Osteoblast (primary cell): ENCODE results near the gene RBKS. TPM values are rescaled to one million over a fixed set of nuclear protein-coding genes. Genes with fewer than 3 reads are reported as not detected.

Source experiments
- DNase-seq: peaks from one replicate; pipeline ENCODE4 v3.0.0; 2011; ENCODE audit warnings: low spot score, mixed read lengths; ENCODE audit not compliant: insufficient read length; ENCODE audit errors: missing footprints
- H2AFZ ChIP-seq: 2 replicates; pipeline ENCODE4 v1.6.0; 2011; ENCODE audit warnings: mild to moderate bottlenecking, low read length
- H3K27ac ChIP-seq: 2 replicates; pipeline ENCODE4 v1.5.1; 2011; ENCODE audit warnings: mild to moderate bottlenecking, low read depth, low read length, moderate library complexity
- H3K27me3 ChIP-seq: 2 replicates; pipeline ENCODE4 v1.6.0; 2012; ENCODE audit warnings: mild to moderate bottlenecking, control low read depth, inconsistent platforms, low read length, moderate library complexity; ENCODE audit not compliant: insufficient read depth
- H3K36me3 ChIP-seq: 2 replicates; pipeline ENCODE4 v1.5.1; 2011; ENCODE audit warnings: mild to moderate bottlenecking, low read length, control low read depth, moderate library complexity; ENCODE audit not compliant: insufficient read depth
- H3K4me1 ChIP-seq: 2 replicates; pipeline ENCODE4 v1.5.1; 2011; ENCODE audit warnings: mild to moderate bottlenecking, low read length, control low read depth, moderate library complexity; ENCODE audit not compliant: insufficient read depth
- H3K4me2 ChIP-seq: 2 replicates; pipeline ENCODE4 v1.6.0; 2011; ENCODE audit warnings: mild to moderate bottlenecking, low read length; ENCODE audit not compliant: insufficient read depth
- H3K4me3 ChIP-seq: fragments of 200-600 bp; sonication (generic); 3 replicates; pipeline ENCODE4 v1.5.1; 2012; ENCODE audit warnings: mild to moderate bottlenecking, low read length, inconsistent platforms; ENCODE audit not compliant: insufficient read depth
- H3K79me2 ChIP-seq: 2 replicates; pipeline ENCODE4 v1.6.0; 2012; ENCODE audit warnings: mild to moderate bottlenecking, low read length, control low read depth, inconsistent platforms; ENCODE audit not compliant: insufficient read depth
- H3K9me3 ChIP-seq: 2 replicates; pipeline ENCODE4 v1.5.1; 2011; ENCODE audit warnings: low read depth, low read length, control low read depth
- H4K20me1 ChIP-seq: 2 replicates; pipeline ENCODE4 v1.6.0; 2012; ENCODE audit warnings: mild to moderate bottlenecking, low read length, control low read depth; ENCODE audit not compliant: insufficient read depth
- total RNA-seq: library from RNA; depleted of rRNA; stranded (reverse); fragments of >200 nt; gene quantifications from 2 replicates; pipeline ENCODE4 v1.2.3, GENCODE V29; 2012
- TF ChIP-seq, protein P1 (sequence below): IDR thresholded peaks from 2 replicates; pipeline ENCODE4 v1.5.1; 2011; ENCODE audit warnings: mild to moderate bottlenecking, low read depth, low read length, moderate library complexity; ENCODE audit errors: extremely low read depth

RBKS gene
- total RNA-seq, 1 donor = 1.1 TPM

DNA sequence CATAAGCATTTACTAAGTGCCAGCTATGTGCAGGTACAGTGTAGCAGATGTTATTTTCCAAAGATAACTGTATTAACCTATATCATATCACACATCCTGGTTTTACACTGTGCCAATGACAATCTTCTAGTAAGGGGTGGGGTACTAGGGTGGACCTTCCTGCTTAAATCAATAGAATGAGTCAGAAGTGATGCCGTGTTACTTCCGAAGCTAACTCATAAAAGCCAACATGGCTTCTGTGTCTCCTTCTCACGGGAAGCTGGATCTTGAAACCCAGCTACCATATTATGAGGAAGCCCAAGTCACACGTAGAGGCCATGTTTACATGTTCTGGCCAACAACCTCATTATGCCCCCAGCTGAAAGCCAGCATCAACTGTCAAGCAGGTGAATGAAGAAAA lies 59.5 kb downstream of the RBKS start:
- Histone ChIP-seq H3K4me3 (no peak overlapping the region), H4K20me1 (no peaks in the 10 kb centered on the region), H2AFZ (no peak overlapping the region), H3K36me3 (no peaks in the 10 kb centered on the region), H3K9me3 (peaks cover 2% of the 10 kb centered on the region), H3K4me1 (peaks cover 30% of the 10 kb centered on the region), H3K27ac (no peak overlapping the region), H3K27me3 (no peaks in the 10 kb centered on the region), H3K79me2 (no peaks in the 10 kb centered on the region), H3K4me2 (no peak overlapping the region)
- TF ChIP-seq, protein P1, sequence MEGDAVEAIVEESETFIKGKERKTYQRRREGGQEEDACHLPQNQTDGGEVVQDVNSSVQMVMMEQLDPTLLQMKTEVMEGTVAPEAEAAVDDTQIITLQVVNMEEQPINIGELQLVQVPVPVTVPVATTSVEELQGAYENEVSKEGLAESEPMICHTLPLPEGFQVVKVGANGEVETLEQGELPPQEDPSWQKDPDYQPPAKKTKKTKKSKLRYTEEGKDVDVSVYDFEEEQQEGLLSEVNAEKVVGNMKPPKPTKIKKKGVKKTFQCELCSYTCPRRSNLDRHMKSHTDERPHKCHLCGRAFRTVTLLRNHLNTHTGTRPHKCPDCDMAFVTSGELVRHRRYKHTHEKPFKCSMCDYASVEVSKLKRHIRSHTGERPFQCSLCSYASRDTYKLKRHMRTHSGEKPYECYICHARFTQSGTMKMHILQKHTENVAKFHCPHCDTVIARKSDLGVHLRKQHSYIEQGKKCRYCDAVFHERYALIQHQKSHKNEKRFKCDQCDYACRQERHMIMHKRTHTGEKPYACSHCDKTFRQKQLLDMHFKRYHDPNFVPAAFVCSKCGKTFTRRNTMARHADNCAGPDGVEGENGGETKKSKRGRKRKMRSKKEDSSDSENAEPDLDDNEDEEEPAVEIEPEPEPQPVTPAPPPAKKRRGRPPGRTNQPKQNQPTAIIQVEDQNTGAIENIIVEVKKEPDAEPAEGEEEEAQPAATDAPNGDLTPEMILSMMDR = no peak
- no peak for DNase-seq

DNA sequence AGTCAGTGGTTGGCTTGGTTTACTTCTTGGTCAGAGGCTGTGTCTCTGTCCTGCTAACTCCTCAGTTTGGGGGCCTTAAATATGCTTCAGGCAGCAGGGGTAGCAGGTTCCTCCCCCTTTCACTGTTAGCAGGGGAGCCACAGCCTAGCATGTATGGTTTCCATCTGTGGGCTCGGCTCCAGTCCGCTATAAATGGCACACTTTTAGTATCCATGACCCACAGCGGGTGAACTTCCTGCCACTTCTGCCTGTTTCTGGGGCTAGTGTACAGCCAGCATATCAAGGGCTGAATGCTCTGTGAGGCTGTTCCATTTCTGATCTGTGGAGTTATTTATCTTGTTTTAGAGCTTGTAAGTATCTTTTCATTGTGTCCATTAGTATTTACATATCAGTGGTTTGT lies 60.4 kb downstream of the RBKS start:
- no peak overlapping the region for H3K27ac ChIP-seq
- no peak for DNase-seq
- peaks cover 30% of the 10 kb centered on the region for H3K4me1 ChIP-seq
- H2AFZ ChIP-seq = no peak overlapping the region
- H3K79me2 ChIP-seq = no peaks in the 10 kb centered on the region
- no peak overlapping the region for H3K4me2 ChIP-seq
- no peak overlapping the region for H3K4me3 ChIP-seq
- H4K20me1 ChIP-seq = no peaks in the 10 kb centered on the region
- TF ChIP-seq, protein P1 = no peak
- no peaks in the 10 kb centered on the region for H3K27me3 ChIP-seq
- H3K36me3 ChIP-seq = no peaks in the 10 kb centered on the region
- H3K9me3 ChIP-seq = peaks cover 2% of the 10 kb centered on the region

DNA sequence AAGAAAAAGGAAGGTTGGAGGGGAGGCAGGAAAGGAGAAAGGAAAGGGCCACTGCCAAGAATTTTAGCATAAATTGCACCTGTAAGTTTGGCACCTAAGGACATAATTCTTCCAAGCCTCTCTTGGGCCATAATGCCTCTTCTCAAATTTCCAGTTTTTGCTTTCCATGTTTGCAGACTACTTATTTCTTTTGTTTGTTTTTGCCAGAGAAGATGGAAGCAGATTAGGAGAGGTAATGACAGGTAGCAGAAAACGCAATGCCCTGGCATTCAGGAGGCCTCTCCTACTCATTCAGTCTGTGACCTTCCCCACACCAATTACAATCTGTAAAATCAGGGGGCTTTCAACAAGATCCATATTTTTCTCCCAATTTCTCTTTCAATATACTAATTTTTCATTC lies 61.9 kb downstream of the RBKS start:
- peaks cover 22% of the 10 kb centered on the region for H3K4me1 ChIP-seq
- DNase-seq = no peak
- no peak overlapping the region for H2AFZ ChIP-seq
- H3K4me2 ChIP-seq = no peak overlapping the region
- no peaks in the 10 kb centered on the region for H3K36me3 ChIP-seq
- no peak overlapping the region for H3K27ac ChIP-seq
- peaks cover 2% of the 10 kb centered on the region for H3K9me3 ChIP-seq
- H3K79me2 ChIP-seq = no peaks in the 10 kb centered on the region
- H3K4me3 ChIP-seq = no peak overlapping the region
- TF ChIP-seq, protein P1 = no peak
- no peaks in the 10 kb centered on the region for H3K27me3 ChIP-seq
- H4K20me1 ChIP-seq = no peaks in the 10 kb centered on the region

DNA sequence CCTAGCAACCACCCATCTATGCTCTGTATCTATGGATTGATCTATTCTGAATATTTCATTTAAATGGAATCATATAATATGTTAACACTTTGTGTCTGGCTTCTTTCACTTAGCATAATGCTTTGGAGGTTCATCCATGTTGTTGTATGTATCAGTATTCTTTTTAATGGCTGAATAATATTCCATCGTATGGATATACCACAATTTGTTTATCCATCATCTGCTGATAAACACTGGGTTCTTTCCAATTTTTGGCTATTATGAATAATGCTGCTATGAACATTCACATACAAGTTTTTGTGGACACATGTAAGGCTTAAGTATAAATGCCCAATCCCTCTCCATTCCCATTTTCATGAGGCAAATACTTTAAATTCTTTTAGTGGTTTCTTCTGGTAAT lies 65.8 kb downstream of the RBKS start:
- Histone ChIP-seq H3K4me3 (no peak overlapping the region), H2AFZ (no peak overlapping the region), H3K9me3 (no peaks in the 10 kb centered on the region), H3K79me2 (no peaks in the 10 kb centered on the region), H3K4me2 (no peak overlapping the region), H3K27me3 (no peaks in the 10 kb centered on the region), H3K27ac (no peak overlapping the region), H3K36me3 (no peaks in the 10 kb centered on the region), H4K20me1 (no peaks in the 10 kb centered on the region), H3K4me1 (no peaks in the 10 kb centered on the region)
- DNase-seq = no peak
- TF ChIP-seq, protein P1 = no peak
